ENCODE data around the gene MRI1.

GRCh38 chr19:13803038-13803437 lies 38.7 kb downstream of the MRI1 start:
- TF ChIP-seq CTCF (conservative IDR thresholded peaks at IDR 0.05) (no peak), EZH2 (IDR thresholded peaks at IDR 0.05; ENCODE audit: low read depth) (no peak)
